ENCODE measurements around the gene APOL6. TPM values are rescaled to one million over a fixed set of nuclear protein-coding genes. Genes with fewer than 3 reads are reported as not detected.

Gene APOL6
- total and polyA plus RNA-seq, 2 of the 4 experiments (the other 2 are of a cell fraction): 1.2 to 7.2 TPM

- ChIA-PET POLR2A (ENCODE audit: unreplicated experiment) (no interaction called here), CTCF (no interaction called here)
- TF ChIP-seq POLR2A (IDR thresholded peaks at IDR 0.05; ENCODE audit: low read depth, low read length) (no peak), RAD21 (IDR thresholded peaks at IDR 0.05; ENCODE audit: low read length) (no peak), FOS (IDR thresholded peaks at IDR 0.05; ENCODE audit: low read depth, low read length) (no peak), RCOR1 (IDR thresholded peaks at IDR 0.05; ENCODE audit: insufficient replicate concordance, low read length) (no peak), BHLHE40 (IDR thresholded peaks at IDR 0.05; ENCODE audit: low read depth, low read length) (no peak), NFE2L2 (IDR thresholded peaks at IDR 0.05; ENCODE audit: low read depth, low read length) (no peak), MAZ (IDR thresholded peaks at IDR 0.05; ENCODE audit: borderline replicate concordance, low read depth, low read length) (no peak), CHD1 (IDR thresholded peaks at IDR 0.05; ENCODE audit: low read depth, low read length) (no peak), RFX5 (IDR thresholded peaks at IDR 0.05; ENCODE audit: low read depth, low read length) (no peak), SMC3 (IDR thresholded peaks at IDR 0.05; ENCODE audit: low read depth, low read length) (no peak), MXI1 (IDR thresholded peaks at IDR 0.05; ENCODE audit: borderline replicate concordance, low read depth, low read length) (no peak), MAFK (IDR thresholded peaks at IDR 0.05; ENCODE audit: low read depth, low read length) (no peak), CEBPB (IDR thresholded peaks at IDR 0.05; ENCODE audit: low read depth, low read length) (no peak)
- TF ChIP-seq, protein P1, sequence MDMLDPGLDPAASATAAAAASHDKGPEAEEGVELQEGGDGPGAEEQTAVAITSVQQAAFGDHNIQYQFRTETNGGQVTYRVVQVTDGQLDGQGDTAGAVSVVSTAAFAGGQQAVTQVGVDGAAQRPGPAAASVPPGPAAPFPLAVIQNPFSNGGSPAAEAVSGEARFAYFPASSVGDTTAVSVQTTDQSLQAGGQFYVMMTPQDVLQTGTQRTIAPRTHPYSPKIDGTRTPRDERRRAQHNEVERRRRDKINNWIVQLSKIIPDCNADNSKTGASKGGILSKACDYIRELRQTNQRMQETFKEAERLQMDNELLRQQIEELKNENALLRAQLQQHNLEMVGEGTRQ (IDR thresholded peaks at IDR 0.05; ENCODE audit: low read depth, low read length): no peak
- TF ChIP-seq, protein P2, sequence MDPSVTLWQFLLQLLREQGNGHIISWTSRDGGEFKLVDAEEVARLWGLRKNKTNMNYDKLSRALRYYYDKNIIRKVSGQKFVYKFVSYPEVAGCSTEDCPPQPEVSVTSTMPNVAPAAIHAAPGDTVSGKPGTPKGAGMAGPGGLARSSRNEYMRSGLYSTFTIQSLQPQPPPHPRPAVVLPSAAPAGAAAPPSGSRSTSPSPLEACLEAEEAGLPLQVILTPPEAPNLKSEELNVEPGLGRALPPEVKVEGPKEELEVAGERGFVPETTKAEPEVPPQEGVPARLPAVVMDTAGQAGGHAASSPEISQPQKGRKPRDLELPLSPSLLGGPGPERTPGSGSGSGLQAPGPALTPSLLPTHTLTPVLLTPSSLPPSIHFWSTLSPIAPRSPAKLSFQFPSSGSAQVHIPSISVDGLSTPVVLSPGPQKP (IDR thresholded peaks at IDR 0.05; ENCODE audit: borderline replicate concordance, low read depth, low read length): no peak
- TF ChIP-seq, protein P3, sequence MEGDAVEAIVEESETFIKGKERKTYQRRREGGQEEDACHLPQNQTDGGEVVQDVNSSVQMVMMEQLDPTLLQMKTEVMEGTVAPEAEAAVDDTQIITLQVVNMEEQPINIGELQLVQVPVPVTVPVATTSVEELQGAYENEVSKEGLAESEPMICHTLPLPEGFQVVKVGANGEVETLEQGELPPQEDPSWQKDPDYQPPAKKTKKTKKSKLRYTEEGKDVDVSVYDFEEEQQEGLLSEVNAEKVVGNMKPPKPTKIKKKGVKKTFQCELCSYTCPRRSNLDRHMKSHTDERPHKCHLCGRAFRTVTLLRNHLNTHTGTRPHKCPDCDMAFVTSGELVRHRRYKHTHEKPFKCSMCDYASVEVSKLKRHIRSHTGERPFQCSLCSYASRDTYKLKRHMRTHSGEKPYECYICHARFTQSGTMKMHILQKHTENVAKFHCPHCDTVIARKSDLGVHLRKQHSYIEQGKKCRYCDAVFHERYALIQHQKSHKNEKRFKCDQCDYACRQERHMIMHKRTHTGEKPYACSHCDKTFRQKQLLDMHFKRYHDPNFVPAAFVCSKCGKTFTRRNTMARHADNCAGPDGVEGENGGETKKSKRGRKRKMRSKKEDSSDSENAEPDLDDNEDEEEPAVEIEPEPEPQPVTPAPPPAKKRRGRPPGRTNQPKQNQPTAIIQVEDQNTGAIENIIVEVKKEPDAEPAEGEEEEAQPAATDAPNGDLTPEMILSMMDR (conservative IDR thresholded peaks at IDR 0.05; ENCODE audit: low read depth, low read length): no peak
- no peak overlapping the region for H3K4me2 ChIP-seq (ENCODE audit: low read depth, low read length)
- no peak overlapping the region for H3K27ac ChIP-seq (ENCODE audit: insufficient read depth, low read length)
- no peak overlapping the region for H3K56ac ChIP-seq (ENCODE audit: extremely low read depth, insufficient read depth, low read length)
- H3K18ac ChIP-seq (ENCODE audit: low read depth, low read length): no peak overlapping the region
- H3K9ac ChIP-seq (ENCODE audit: low read depth, low read length): no peak overlapping the region
- no peak for DNase-seq
- no peak overlapping the region for H2BK5ac ChIP-seq (ENCODE audit: low read depth, low read length, poor library complexity, severe bottlenecking)
- H2BK20ac ChIP-seq (ENCODE audit: low read depth, low read length): no peak overlapping the region
- BruUV-seq (replicated peaks): no TSS peak
- peaks cover 2% of the 10 kb centered on the region; the same call in 1 of the 2 replicates for H3K4me1 ChIP-seq (ENCODE audit: control insufficient read depth, insufficient read depth, low read length)
- no peak overlapping the region for H2AK5ac ChIP-seq (ENCODE audit: low read depth, low read length)
- in situ Hi-C loops (cut with MboI; ENCODE audit: low sequenced_read_pairs) (loop anchor here (10.0 kb wide), 1 partner anchor 505 kb away; no protein-coding TSS in a partner anchor), dilution Hi-C loops (cut with HindIII; ENCODE audit: low sequenced_read_pairs, unreplicated experiment) (no loop called here), intact Hi-C loops (cut with micrococcal nuclease) (no loop called here)
- H4K20me1 ChIP-seq (ENCODE audit: insufficient read depth, low read length): no peaks in the 10 kb centered on the region
- no peak overlapping the region for H2AFZ ChIP-seq (replicated peaks; ENCODE audit: low read length, poor library complexity)
- peak overlapping the region; percentile 42 for H2AK9ac ChIP-seq (replicated peaks; ENCODE audit: low read depth, low read length, poor library complexity)
- no peak overlapping the region for H3K4ac ChIP-seq (ENCODE audit: low read depth, low read length)
- no peak overlapping the region for H2BK120ac ChIP-seq (ENCODE audit: low read depth, low read length)
- H3K9me3 ChIP-seq (ENCODE audit: control insufficient read depth, insufficient read depth, low read length): no peaks in the 10 kb centered on the region
- no peaks in the 10 kb centered on the region for H3K36me3 ChIP-seq (ENCODE audit: control insufficient read depth, insufficient read depth, low read length)
- H3K23ac ChIP-seq (ENCODE audit: low read depth, low read length): no peak overlapping the region
- H4K5ac ChIP-seq (ENCODE audit: low read depth, low read length): no peak overlapping the region
- H4K8ac ChIP-seq (ENCODE audit: low read depth in 2 of 2, low read length in 2 of 2): no peak overlapping the region
- 93% methylated on average over 3 of the region's 13 CpGs; no CpG with 5 or more reads in 1 of the 2 experiments for WGBS, 2 experiments (ENCODE audit: extremely low coverage in 2 of 2, insufficient read length in 1 of 2)
- no peak overlapping the region for H3K4me3 ChIP-seq (ENCODE audit: insufficient read depth, low read depth, low read length)
- no peak for ATAC-seq (ENCODE audit: low read depth)
- peaks cover 16% of the 10 kb centered on the region for H3K27me3 ChIP-seq (ENCODE audit: control insufficient read depth, insufficient read depth, low read length)
- no peak overlapping the region for H4K91ac ChIP-seq (ENCODE audit: insufficient read depth, low read depth, low read length)
- no peak overlapping the region for H3K14ac ChIP-seq (replicated peaks; ENCODE audit: low read depth, low read length)
- no peaks in the 10 kb centered on the region for H3K9me1 ChIP-seq (ENCODE audit: insufficient read depth, low read length)
- no peaks in the 10 kb centered on the region for H3K79me1 ChIP-seq (ENCODE audit: low read depth in 1 of 2, low read length in 2 of 2)
- no peak overlapping the region for H2BK15ac ChIP-seq (ENCODE audit: low read depth, low read length)
These were observed 28.7 kb upstream of the APOL6 start for GRCh38 chr22:35619336-35620094.
